H1 (cell line): ENCODE data around the gene SOX6. TPM values are rescaled to one million over a fixed set of nuclear protein-coding genes. Genes with fewer than 3 reads are reported as not detected.

ENCODE experiments used
- ATF3 ChIP-seq: IDR thresholded peaks from 2 replicates; pipeline ENCODE4 v1.6.1; 2011; ENCODE audit warnings: low read depth, mild to moderate bottlenecking, low read length; ENCODE audit not compliant: insufficient read depth
- CTCF ChIP-seq, 3 experiments: IDR thresholded peaks; 1 replicate in 2 of 3; 2 replicates in 1 of 3; pipeline versions ENCODE4 v1.5.1 to v1.6.1; 2011; ENCODE audit warnings: low read length in 3 of 3, mild to moderate bottlenecking in 3 of 3, inconsistent platforms in 2 of 3, low read depth in 1 of 3, moderate library complexity in 1 of 3; ENCODE audit not compliant: insufficient read depth in 1 of 3; ENCODE audit errors: control extremely low read depth in 1 of 3
- EGR1 ChIP-seq: IDR thresholded peaks from 2 replicates; pipeline ENCODE4 v1.6.1; 2011; ENCODE audit warnings: low read depth, low read length, borderline replicate concordance
- MAFK ChIP-seq: IDR thresholded peaks from 2 replicates; pipeline ENCODE4 v1.6.1; 2012; ENCODE audit warnings: low read depth, mild to moderate bottlenecking, improper control_type of control experiment, low read length
- polyA plus RNA-seq, 7 experiments: library from polyadenylated mRNA; depleted of rRNA in 3 of 7; stranded (reverse) in 5 of 7; unstranded in 2 of 7; fragments of >200 nt in 5 of 7; fragments of 200-250 nt in 2 of 7; gene quantifications; 1 replicate in 5 of 7; 2 replicates in 1 of 7; 4 replicates in 1 of 7; pipeline versions ENCODE4 v1.2.1 to v1.2.3, GENCODE V29; 2011 to 2013; ENCODE audit warnings: missing spikeins in 2 of 7, mixed read lengths in 2 of 7
- total RNA-seq: library from RNA; stranded (reverse); fragmentation: NEBNext Ultra II Directional; extraction: Animal tissue kit (Norgen Biotek cat#: 25700); gene quantifications from 2 replicates; pipeline ENCODE4 v1.2.1, GENCODE V29; 2021

SOX6 gene
- total and polyA plus RNA-seq, 2 of the 8 experiments (the other 6 are each of a cell fraction or from before 2014, with no cell fraction given), result 0.09 TPM; not detected in 1

GRCh38 chr11:16149476-16149875, 206.9 kb downstream of the SOX6 start (continued):
- TF ChIP-seq MAFK, result no peak
- TF ChIP-seq EGR1, result no peak
- TF ChIP-seq CTCF (IDR thresholded peaks at IDR 0.05; ENCODE audit: control extremely low read depth in 1 of 3, insufficient read depth in 1 of 3, low read depth in 1 of 3, low read length in 3 of 3), result no peak
- no peak for TF ChIP-seq ATF3
